Measurements from ENCODE around the gene FLYWCH2. TPM values are rescaled to one million over a fixed set of nuclear protein-coding genes. Genes with fewer than 3 reads are reported as not detected.

The FLYWCH2 gene
- total and polyA plus RNA-seq, 2 of the 13 experiments (the other 11 are each of a cell fraction or from before 2014, with no cell fraction given) = 16.9 to 19.8 TPM

- TF ChIP-seq CEBPB (IDR thresholded peaks at IDR 0.05; ENCODE audit: borderline replicate concordance, low read depth, low read length) (peak; percentile 33; the same call in 1 of the 2 replicates), RFXAP (CRISPR knock-in tag; IDR thresholded peaks at IDR 0.05; ENCODE audit: borderline replicate concordance) (peak; percentile 70; the same call in 1 of the 2 replicates), ZNF556 (CRISPR knock-in tag; IDR thresholded peaks at IDR 0.05; ENCODE audit: borderline replicate concordance) (peak; percentile 78; the same call in 1 of the 2 replicates), TFDP1 (CRISPR knock-in tag; IDR thresholded peaks at IDR 0.05; ENCODE audit: borderline replicate concordance) (peak; percentile 47; the same call in 1 of the 2 replicates), ZNF513 (CRISPR knock-in tag; conservative IDR thresholded peaks at IDR 0.05) (0 out of 2 replicates have a peak, but pooled peaks have one; percentile 52), POGK (CRISPR knock-in tag; conservative IDR thresholded peaks at IDR 0.05) (peak; percentile 48; the same call in 1 of the 2 replicates), RCOR2 (CRISPR knock-in tag; IDR thresholded peaks at IDR 0.05) (peak; percentile 19; the same call in 1 of the 2 replicates), ZNF766 (CRISPR knock-in tag; IDR thresholded peaks at IDR 0.05; ENCODE audit: borderline replicate concordance) (peak; percentile 73), BRCA1 (CRISPR knock-in tag; IDR thresholded peaks at IDR 0.05) (peak; percentile 79; the same call in 1 of the 2 replicates), ZNF605 (CRISPR knock-in tag; IDR thresholded peaks at IDR 0.05) (no peak), WIZ (CRISPR knock-in tag; IDR thresholded peaks at IDR 0.05) (0 out of 2 replicates have a peak, but pooled peaks have one; percentile 44), KLF11 (CRISPR knock-in tag; IDR thresholded peaks at IDR 0.05) (no peak), CHD2 (IDR thresholded peaks at IDR 0.05; ENCODE audit: low read depth, low read length) (peak; percentile 34; the same call in 1 of the 2 replicates), ZNF142 (CRISPR knock-in tag; IDR thresholded peaks at IDR 0.05) (0 out of 2 replicates have a peak, but pooled peaks have one; percentile 62), RBFOX2 (IDR thresholded peaks at IDR 0.05; ENCODE audit: low read depth, low read length) (peak; percentile 81), PBX2 (CRISPR knock-in tag; IDR thresholded peaks at IDR 0.05) (no peak)
These were observed 28.8 kb downstream of the FLYWCH2 start, which contains the start of gene FLYWCH1 (continued) for GRCh38 chr16:2911638-2912329.

All from HepG2 (cell line).